NCI-H2171 treated with DMSO at 0.1 percent for 48 hours (cell line): Measurements from ENCODE around the gene METAP2.
"Not testable (repeated sequence)": the region's sequence is repeated elsewhere in the genome, so short reads cannot be mapped to it uniquely, and the experiment has no call there.

ENCODE experiments used
- DNase-seq: peaks from one replicate; lab custom pipeline; 2025; lab: John Stamatoyannopoulos, UW

The METAP2 gene

DNA sequence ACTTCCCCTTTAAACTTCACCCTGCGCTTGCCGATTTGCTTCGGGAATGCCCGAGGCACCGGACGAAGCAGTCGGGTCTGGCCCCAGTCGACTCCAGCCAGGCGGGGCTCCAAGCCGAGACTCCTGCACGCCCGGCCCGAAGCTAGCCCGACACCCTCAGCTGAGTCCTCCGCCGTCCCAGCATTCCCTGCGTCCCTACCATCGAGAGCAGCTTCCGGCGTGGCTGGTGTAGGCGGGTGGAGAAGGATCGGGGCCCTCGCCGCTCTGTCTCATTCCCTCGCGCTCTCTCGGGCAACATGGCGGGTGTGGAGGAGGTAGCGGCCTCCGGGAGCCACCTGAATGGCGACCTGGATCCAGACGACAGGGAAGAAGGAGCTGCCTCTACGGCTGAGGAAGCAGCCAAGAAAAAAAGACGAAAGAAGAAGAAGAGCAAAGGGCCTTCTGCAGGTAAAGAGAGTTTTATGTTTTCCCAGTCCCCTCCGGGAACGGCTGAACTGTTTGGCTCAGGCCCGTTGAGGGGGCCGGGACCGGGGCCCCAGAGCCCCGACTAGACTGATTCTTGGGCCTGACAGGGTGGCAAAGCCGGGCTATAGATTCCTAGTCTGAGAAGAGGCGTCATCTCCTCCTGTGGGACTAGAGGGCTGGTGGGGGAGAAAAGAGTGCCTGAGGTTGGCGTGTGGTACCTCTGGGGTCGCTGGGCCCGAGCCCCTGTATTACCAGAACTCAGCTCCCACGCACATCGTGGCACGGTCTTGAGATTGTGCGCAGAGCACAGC lies at the start of gene METAP2:
METAP2 (plus strand) TSS at position 269 of the 776 bp plus-strand sequence; CDS start at position 297, 28 bp downstream.
- peak; percentile 95 for DNase-seq

DNA sequence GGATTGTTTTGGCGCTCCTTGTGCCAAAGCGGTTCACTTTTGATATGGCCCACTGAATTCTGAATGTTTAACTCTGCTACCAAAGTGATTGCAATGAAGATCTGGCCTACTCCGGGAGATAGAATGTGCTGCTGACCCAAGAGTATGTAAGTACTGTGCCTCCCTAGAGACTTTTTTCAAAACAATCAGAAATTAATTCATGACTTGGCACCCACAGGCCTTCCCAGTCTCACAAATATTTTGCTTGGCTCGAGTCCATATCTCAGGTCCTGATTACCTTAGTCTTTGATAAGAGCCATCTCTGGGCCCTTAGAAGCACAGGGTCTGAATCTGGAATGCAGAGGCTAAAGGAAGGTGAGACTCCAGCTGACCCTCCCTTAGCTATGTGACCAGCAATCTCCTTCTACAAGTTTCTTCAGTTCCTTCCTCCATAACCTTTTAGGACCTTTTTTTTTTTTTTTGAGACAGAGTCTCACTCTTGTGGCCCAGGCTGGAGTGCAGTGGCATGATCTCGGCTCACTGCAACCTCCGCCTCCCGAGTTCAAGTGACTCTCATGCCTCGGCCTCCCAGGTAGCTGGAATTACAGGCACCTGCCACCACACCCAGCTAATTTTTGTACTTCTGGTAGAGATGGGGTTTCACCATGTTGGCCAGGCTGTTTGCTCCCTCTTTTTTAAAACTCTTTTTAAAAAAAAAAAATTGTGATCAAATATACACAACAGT lies 49.5 kb upstream of the METAP2 start:
- peak; percentile 12 for DNase-seq

DNA sequence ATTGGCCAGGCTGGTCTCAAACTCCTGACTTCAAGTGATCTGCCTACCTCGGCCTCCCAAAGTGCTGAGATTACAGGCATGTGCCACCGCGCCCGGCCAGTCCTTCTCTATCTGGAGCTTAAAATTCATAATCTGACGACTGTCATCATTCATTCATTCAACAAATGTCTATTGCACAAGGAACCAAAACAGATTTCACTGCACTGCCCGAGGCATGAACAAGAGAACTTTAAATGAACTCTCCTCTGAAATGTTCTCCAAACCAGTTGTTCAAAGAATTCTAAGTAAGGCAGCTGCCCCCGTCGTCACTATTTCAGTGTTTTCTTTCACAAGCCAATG lies 44.8 kb upstream of the METAP2 start:
- no peak for DNase-seq

DNA sequence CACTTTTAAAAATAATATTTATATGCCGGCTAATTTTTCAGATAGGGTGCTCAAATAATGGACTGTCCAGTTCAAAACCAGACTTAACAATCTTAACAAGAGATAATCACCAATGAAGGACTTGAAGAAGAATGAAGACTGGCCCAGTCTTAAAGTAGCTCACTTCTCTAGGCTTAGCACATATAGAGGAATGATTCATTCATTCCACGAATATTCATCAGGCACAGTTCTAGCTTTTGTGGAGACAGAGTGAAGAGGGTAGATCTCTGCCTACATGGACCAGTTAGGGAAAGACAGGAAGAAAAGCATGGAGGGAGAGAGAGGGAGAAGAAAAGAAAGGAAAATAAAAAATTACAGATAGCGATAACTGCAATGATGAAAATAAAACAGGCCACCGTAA lies 42.8 kb upstream of the METAP2 start:
- DNase-seq = no peak

DNA sequence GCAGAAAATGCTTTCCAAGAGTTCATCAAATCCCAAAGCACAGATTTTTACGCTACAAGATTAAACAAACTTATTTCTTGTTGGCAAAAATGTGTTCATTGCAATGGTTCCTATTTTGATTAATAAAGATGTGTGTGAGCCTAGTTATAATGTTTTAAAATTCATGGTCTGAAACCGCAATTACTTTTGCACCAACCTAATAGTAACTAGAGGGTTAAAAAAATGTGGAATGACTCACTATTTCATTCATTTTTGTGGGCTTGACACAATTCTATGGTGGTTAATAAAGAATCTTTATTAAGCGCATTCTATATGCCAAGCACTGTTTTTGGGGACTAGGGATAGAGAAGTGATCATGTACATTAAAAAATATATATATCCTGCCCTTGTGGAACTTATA lies 38.6 kb upstream of the METAP2 start:
- DNase-seq = no peak

DNA sequence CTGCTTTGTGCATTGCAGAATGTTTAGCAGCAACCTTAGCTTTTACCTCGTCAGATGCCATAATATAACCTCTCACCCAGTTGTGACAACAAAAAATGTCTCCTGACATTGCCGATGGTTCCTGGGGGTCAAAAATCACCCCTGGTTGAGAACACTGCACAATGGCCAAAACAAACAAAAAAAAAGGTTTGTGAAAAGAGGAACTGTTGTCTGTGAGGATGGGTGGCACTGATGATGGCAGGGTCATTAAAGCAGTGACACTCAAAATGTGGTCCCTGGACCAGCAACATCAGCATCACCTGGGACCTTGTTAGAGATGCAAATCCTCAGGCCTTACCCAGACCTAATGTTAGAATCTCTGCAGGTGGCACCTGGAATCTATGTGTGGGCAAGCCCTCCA lies 36.4 kb upstream of the METAP2 start:
- no peak for DNase-seq

DNA sequence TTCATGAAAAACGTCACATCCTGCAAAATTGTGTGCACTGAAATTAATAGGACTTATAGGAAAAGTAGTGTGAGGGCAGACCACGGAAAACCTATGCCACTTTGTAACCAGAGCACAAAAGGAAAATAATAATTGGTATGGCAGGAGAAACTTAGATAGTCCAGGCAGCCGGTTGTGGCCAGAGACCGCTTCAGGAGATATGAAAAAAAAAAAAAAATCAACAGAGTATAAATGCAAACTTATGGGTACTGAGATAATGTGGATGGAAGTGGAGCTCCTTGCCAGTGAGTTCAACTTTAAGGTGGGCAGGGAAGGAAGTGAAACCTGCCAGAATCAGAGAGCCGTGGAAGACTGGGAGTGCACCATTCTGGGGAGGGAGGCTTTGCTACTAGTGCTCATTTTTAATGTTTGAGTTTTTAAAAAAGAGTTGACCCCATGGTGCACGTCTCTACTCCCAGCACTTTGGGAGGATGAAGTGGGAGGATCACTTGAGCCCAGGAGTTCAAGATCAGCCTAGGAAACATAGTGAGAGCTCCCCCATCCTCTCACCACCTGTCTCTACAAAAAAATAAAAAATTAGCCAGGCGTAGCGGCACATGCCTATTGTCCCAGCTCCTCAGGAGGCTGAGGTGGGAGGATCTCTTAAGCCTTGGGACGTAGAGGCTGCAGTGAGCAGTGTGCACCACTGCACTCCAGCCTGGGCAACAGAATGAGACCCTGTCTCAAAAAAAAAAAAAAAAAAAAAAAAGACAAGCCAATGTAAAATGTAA lies 34.3 kb upstream of the METAP2 start:
- no peak for DNase-seq

DNA sequence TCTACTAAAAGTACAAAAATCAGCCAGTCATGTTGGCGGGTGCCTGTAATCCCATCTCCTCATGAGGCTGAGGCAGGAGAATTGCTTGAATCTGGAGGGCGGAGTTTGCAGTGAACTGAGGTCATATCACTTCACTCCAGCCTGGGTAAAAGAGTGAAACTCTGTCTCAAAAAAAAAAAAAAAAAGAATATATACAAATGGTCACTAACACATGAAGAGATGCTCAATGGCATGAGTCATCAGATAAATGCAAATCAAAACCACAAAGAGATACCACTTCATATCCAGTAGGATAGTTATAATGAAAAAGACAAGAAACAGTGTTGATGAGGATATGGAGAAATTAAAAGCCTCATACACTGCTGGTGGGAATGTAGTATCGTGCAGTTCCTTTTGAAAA lies 33.6 kb upstream of the METAP2 start:
- DNase-seq = no peak

DNA sequence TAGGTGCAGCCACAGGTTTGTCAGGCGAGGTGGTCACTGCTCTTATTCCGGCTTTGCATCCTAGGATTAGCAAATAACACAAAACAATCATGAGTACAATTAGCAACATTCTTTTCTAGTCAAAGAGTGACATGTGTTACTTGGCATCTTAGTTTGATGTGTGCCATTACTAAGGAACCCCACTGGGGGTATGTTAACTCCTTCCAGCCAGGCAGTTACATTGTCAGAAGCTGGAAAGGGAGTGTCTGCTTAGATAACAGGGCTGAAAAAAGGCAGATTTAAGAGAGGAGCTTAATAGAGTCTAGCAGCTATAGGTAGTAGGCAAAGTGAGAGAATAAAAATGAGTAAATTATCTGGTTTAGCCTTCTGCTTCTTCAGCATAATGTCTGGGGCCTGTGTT lies 30.5 kb upstream of the METAP2 start:
- no peak for DNase-seq

DNA sequence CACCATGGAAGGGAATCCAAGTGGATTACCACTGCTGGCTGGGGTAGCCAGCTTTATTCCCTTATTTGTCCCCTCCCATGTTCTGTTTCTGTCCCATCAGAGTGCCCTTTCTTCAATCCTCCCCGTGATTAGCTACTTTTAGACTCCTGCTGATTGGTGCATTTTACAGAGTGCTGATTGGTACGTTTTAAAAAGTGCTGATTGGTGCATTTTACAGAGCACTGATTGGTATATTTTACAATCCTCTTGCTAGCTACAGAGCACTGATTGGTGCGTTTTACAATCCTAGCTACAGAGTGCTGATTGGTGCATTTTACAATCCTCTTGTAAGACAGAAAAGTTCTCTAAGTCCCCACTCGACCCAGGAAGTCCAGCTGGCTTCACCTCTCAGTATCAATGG lies 28.9 kb upstream of the METAP2 start:
- not testable (repeated sequence) for DNase-seq

DNA sequence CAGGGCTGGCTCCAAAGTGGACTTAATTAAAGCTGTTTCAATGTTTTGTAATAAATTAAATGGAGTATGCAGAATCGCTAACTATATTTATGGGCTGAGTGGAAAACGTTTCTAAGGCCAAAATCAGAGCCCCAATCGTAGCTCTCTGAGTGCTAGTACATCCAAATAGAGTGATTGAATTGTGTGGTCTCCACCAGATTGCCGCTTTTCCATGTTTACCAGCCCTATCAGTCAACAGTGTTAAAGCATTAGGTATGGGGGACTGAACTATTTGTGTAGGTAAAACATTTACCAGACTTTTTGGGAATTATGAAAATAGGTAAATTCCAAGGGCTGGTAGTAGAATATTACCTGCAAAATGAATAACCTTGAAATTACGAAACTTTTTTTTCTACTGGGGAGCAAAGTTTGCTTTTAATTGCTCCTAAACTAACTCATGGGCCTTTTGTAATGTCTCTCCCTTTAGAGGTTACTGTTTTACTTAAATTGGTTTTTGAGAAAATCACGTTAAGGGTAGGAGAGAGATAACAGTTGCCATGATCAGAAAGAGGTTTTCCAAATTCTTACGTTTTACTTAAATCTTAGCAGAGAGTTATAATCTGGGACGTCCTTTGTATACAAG lies 28.0 kb upstream of the METAP2 start:
- DNase-seq = no peak

DNA sequence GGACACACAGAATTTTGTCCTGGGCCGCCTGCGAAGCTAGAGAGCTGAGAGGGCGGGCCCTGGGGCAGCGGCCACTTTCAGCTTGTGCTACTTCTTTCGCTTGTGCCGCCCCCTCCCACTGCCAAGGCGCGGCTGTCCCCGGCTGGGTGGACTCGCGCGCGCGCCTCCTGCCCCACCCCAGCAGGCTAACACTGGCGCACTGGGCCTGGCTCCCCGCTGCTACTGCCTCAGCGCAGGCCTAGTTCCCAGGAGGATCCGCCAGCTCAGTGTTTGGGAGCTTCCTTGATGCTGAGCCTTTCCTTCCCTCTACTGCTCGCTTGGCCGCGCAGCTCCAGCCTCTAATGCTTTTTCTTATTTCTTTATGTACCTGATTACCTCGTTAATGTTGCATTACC lies 27.4 kb upstream of the METAP2 start:
- DNase-seq = no peak

DNA sequence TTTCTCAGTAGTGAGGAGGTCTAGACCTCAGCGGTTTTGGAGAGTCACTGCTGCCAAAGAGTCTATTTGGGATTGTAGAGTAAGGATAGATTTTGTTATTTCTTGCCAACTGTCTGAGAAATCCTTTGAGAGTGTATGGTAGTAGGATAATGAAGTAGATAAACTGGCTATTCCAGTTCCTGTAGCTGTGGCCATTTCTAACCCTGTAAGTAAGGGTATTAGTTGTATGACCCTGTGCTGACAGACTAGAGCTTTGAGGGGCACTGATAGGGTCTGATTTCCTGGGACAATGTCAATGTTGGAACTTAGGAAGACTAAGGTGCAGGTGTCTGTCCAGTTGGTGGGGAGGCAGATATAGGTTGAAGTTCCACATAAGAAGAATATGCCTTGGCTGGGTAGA lies 24.3 kb upstream of the METAP2 start:
- not testable (repeated sequence) for DNase-seq

DNA sequence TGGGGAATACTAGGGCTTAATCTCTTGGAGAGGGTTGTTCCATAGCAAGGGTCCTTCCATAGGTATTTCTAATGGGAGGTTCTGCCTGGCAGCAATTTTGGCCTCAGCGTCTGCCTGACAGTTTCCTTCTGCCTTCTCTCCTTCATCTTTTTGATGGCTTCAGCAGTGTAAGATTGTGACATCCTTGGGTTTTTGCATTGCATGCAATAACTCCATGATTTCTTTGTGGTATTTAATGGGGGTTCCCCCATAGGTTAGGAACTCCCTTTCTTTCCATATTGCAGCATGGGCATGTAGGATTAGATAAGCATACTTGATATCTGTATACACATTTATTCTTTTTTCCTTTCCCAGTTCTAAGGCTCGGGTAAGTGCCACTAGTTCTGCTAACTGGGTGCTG lies 21.5 kb upstream of the METAP2 start:
- DNase-seq = not testable (repeated sequence)

DNA sequence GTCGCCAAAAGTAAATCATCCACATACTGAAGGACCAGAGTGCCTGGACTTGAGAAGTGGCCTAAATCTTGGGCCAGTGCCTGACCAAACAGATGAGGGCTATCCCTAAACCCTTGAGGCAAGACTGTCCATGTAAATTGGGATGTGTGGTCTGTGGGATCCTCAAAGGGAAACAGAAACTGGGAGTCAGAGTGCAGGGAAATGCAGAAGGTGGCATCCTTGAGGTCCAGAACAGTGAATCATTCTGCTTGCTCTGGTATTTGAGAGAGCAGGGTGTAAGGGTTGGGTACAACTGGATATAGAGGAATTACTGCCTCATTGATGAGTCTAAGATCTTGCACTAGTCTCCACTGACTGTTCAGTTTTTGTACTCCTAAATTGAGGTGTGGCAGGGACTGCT lies 20.1 kb upstream of the METAP2 start:
- DNase-seq = not testable (repeated sequence)

DNA sequence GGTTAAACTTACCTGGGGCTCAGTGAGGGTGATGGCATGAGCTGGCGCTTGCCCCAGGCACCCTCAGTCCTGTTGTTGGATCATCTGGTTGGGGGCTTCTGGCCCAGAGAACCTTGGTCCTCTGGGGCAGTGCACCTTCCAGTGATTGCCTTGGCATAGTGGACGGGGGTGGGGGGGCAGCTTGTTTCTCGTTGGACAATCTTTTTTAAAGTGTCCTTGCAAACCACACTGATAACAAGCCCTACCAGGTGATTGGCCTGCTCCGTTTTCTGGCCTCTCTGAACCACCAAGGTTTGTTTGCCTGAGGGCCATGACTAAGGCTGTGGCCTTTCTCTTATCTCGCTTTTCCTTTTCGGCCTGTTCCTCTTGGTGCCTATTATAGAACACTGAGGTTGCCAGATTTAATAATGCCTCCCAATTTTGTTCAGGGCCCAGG lies 19.2 kb upstream of the METAP2 start:
- not testable (repeated sequence) for DNase-seq

DNA sequence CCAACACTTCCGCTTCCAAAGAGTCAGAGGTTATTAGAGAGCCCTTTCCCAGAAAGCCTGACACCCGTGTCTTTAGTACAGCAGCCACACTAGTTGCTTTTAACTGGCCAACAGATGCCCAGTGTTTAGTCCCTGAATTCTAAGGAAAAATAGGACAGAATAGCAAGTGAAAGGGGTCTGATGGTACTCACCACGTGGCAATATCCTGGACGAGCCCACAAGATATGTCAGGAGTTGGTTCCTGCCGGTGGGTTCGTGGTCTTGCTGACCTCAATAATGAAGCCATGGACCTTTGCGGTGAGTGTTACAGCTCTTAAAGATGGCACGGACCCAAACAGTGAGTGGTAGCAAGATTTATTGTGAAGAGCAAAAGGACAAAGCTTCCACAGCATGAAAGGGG lies 16.3 kb upstream of the METAP2 start:
- DNase-seq = not testable (repeated sequence)

DNA sequence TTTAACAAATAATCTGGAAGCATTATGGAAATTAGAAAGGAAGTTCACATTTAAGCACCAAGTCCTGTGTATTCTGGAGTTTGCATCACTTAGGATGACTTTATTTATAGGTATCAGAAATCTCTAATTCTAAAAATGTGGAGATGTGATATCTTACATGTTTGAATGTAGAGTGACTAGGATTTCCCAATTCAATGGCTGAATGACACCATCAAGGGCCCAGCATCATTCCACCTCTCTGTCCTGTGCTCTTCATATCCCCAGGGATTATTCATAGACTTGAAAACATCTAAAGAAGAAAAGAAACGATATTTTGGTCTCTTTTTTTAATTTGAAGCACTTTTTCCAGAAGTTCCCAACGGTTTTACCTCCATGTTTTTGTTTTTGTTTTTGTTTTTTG lies 15.2 kb upstream of the METAP2 start:
- no peak for DNase-seq

DNA sequence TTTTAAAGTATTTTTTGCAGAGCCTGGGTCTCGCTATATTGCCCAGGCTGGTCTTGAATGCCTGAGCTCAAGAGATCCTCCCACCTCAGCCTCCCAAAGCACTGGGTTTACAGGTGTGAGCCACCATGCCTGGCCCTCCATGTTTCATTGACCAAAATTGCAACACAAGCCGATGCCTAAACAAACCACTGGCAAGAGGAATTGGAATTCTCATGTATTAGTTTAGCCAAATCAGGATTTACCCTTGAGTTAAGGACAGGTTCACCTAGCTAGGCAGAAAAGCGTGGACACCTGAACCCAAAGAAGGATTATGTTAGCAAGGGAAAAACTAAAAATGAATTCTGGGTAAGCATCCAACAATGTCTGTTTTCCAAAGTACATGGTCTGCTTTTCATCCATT lies 14.6 kb upstream of the METAP2 start:
- DNase-seq = no peak

DNA sequence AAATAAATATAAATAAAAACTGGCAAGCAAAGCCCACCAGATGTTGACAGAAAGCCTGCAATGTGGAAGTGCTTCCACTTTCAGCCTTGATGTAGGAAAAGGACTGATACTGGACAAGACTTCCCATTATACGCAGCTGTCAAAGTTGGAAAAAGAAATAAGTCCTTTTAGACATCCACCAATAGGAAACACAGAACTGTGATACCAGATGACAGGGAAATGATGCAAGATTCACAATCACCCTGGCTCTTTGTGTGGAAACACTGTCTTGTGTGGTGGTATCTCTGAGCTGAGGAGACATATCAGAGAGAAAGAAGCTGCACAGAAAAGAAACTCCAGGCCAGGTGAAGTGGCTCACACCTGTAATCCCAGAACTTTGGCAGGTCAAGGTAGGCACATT lies 13.8 kb upstream of the METAP2 start:
- no peak for DNase-seq

DNA sequence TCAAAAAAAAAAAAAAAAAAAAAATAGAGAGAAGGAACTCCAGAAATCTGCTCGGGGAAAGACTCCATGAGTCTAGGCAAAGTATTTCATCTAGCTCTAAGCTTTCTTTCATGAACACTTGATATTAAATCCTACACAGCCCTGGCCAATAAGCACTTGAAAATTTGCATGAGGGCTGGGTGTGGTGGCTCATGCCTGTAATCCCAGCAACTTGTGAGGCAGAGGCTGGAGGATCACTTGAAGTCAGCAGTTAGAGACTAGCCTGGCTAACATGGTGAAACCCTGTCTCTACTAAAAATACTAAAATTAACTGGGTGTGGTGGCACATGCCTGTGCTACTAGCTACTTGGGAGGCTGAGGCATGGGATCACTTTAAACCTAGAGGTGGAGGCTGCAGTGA lies 13.1 kb upstream of the METAP2 start:
- DNase-seq = no peak

DNA sequence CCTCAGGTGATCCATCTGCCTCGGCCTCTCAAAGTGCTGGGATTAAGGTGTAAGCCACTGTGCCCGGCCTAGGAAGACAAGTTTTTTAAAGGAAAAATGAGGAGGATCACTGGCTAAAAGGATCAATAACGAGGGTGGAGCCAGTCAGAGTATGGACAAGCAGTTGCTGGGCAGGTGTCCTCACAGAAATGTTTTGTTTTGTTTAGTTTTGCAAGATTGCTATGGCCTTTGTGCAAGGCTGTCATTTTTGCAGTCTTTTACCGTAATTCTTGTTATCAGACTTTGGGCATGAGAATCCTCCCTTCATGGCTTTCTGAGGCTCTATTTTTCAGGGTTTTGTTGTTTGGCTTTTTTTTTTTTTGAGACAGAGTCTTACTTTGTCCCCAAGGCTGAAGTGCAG lies 11.9 kb upstream of the METAP2 start:
- no peak for DNase-seq
